ENCODE measurements around the gene DHX8.
A peak's percentile ranks its signal among the peaks of the same experiment; 100 is the strongest.
"Not testable (repeated sequence)": the region's sequence is repeated elsewhere in the genome, so short reads cannot be mapped to it uniquely, and the experiment has no call there.

DHX8 gene

GRCh38 chr17:43444223-43445008 is 39.4 kb upstream of the DHX8 start:
- no peak for TF ChIP-seq CTCF (IDR thresholded peaks at IDR 0.05; ENCODE audit: insufficient read depth, low read depth, low read length, missing control alignments)
- no peak overlapping the region for H3K4me3 ChIP-seq (ENCODE audit: low read length)
- peak; percentile 80 for DNase-seq (ENCODE audit: low read depth)

- no peak overlapping the region for H3K4me3 ChIP-seq (ENCODE audit: low read length)
- TF ChIP-seq CTCF (IDR thresholded peaks at IDR 0.05; ENCODE audit: insufficient read depth, low read depth, low read length, missing control alignments): peak; percentile 8
- DNase-seq (ENCODE audit: low read depth): no peak
These were observed 38.7 kb upstream of the DHX8 start for GRCh38 chr17:43445009-43445589.

DNA sequence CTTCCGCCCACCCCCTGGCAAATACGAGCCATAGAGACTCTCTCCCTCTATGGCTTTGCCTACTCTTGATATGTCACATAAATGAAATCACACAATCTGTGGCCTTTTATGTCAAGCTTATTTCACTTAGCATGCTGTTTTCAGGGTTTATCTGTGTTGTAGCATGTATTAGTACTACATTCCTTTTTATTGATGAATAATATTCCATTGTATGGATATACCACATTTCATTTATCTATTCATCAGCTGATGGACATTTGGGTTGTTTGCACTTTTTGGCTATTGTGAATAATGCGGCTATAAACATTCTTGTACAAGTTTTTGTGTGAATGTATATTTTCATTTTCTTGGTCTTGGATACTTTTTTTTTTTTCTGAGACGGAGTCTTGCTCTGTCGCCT is 37.0 kb upstream of the DHX8 start:
- no peak for TF ChIP-seq CTCF (IDR thresholded peaks at IDR 0.05; ENCODE audit: insufficient read depth, low read depth, low read length, missing control alignments)

DNA sequence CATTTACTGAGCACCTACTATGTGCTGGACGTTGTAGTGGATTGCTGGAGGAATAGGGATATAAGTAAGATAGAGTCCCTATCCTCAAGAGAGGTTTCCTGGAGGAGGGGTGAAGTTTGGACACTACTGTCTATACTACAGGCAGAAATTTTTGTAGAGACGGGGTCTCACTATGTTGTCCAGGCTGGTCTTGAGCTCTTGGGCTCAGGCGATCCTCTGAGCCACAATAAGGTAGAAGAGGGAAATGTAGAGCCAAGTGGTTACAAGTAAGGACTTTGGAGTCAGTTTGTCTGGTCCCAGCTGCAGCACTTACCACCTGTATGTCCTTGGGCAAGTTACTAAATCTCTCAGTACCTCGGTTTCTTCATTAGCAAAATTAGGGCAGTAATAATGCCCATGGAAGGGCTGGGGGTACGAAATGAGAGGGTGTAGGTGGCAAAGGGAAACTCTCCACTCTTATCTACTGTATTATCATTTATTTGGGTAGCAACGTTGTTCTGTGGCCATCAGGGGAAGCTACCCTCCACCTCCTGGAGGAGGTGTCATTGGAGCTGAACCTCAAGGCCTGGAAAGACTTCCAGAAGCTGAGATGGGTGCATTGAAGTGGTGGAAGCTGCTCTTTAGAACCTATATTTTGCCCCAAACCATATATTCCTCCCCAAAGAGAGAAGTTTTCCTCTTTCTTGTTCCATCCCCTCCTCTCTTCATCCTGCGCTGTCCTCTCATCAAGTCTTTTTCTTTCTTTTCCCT is 34.9 kb upstream of the DHX8 start:
- TF ChIP-seq CTCF (IDR thresholded peaks at IDR 0.05; ENCODE audit: insufficient read depth, low read depth, low read length, missing control alignments): no peak
- no peak for DNase-seq (ENCODE audit: low read depth)
- H3K4me3 ChIP-seq (ENCODE audit: low read length): no peak overlapping the region

More for the DNA sequence above, 37.0 kb upstream of the DHX8 start:
- H3K4me3 ChIP-seq (ENCODE audit: low read length): no peak overlapping the region
- DNase-seq (ENCODE audit: low read depth): no peak

GRCh38 chr17:43449470-43450248 is 34.1 kb upstream of the DHX8 start:
- H3K4me3 ChIP-seq (ENCODE audit: low read length): no peak overlapping the region
- no peak for TF ChIP-seq CTCF (IDR thresholded peaks at IDR 0.05; ENCODE audit: insufficient read depth, low read depth, low read length, missing control alignments)
- peak; percentile 66 for DNase-seq (ENCODE audit: low read depth)

- not testable (repeated sequence) for H3K4me3 ChIP-seq (ENCODE audit: low read length); DNase-seq (ENCODE audit: low read depth)
These were observed 33.0 kb upstream of the DHX8 start for GRCh38 chr17:43450791-43451190.

GRCh38 chr17:43451741-43452140 is 32.0 kb upstream of the DHX8 start:
- not testable (repeated sequence) for DNase-seq (ENCODE audit: low read depth); H3K4me3 ChIP-seq (ENCODE audit: low read length)
